GM12878 (cell line): ENCODE data around the gene MTHFD2. TPM values are rescaled to one million over a fixed set of nuclear protein-coding genes. Genes with fewer than 3 reads are reported as not detected.
A peak's percentile ranks its signal among the peaks of the same experiment; 100 is the strongest.

Experiments
- ATAC-seq: fragments of 200-7000 bp; cut with Tn5 transposase; 3 replicates; pipeline ENCODE4 v1.9.1; 2020; ENCODE audit warnings: mild to moderate bottlenecking, moderate library complexity
- BruUV-seq: library from RNA; stranded (reverse); fragments of 400-500 nt; replicated peaks from 2 replicates; lab custom pipeline; 2021; lab: Mats Ljungman, UMichigan
- CTCF ChIA-PET: fragments of 300-600 bp; sonication (Branson Sonifier 250); formaldehyde crosslinking; extraction: SDS; loops from one replicate; lab custom pipeline; 2021; ENCODE audit warnings: inconsistent platforms; lab: Yijun Ruan, JAX
- POLR2A ChIA-PET: fragments of 350-600 bp; formaldehyde crosslinking; extraction: SDS; loops from one replicate; lab custom pipeline; 2021; ENCODE audit warnings: inconsistent platforms; lab: Charles Lee
- RAD21 ChIA-PET: fragments of 300-600 bp; sonication (Branson Sonifier 250); formaldehyde crosslinking; loops from one replicate; lab custom pipeline; 2023; ENCODE audit warnings: antibody characterized with exemption; ENCODE audit not compliant: unreplicated experiment; lab: Charles Lee
- SMC1A ChIA-PET: fragments of 300-600 bp; sonication (Branson Sonifier 250); formaldehyde crosslinking; loops from one replicate; lab custom pipeline; 2023; ENCODE audit not compliant: unreplicated experiment, uncharacterized antibody; lab: Charles Lee
- DNase-seq: peaks from one replicate; pipeline ENCODE4 v3.0.0-alpha.2; 2011; ENCODE audit warnings: low read depth, low spot score
- FAIRE-seq: peaks from 3 replicates; lab custom pipeline; 2011; peaks lifted over from hg19 to GRCh38; lab: Jason Lieb, UNC
- H2AFZ ChIP-seq: 2 replicates; pipeline ENCODE4 v1.6.0; 2011; ENCODE audit warnings: low read depth, low read length, control low read depth; ENCODE audit not compliant: control insufficient read depth
- H3K27ac ChIP-seq: 2 replicates; pipeline ENCODE4 v1.5.1; 2011; ENCODE audit warnings: control low read depth; ENCODE audit not compliant: control insufficient read depth, insufficient read depth
- H3K27me3 ChIP-seq, 2 experiments: replicated peaks in 1 of 2; 2 replicates each; pipeline versions ENCODE4 v1.6.0 to v1.6.1; 2011; ENCODE audit warnings: low read length in 1 of 2; ENCODE audit not compliant: control insufficient read depth in 2 of 2, insufficient read depth in 2 of 2
- H3K36me3 ChIP-seq, 2 experiments: 2 replicates each; pipeline ENCODE4 v1.5.1; 2011; ENCODE audit warnings: low read length in 1 of 2; ENCODE audit not compliant: control insufficient read depth in 2 of 2, insufficient read depth in 2 of 2
- H3K4me1 ChIP-seq: 2 replicates; pipeline ENCODE4 v1.6.1; 2011; ENCODE audit warnings: mild to moderate bottlenecking, low read length, moderate library complexity, mixed read lengths; ENCODE audit not compliant: control insufficient read depth, insufficient read depth
- H3K4me2 ChIP-seq: 2 replicates; pipeline ENCODE4 v1.6.0; 2011; ENCODE audit warnings: control low read depth; ENCODE audit not compliant: control insufficient read depth, insufficient read depth
- H3K4me3 ChIP-seq: fragments of 200-600 bp; sonication (generic); 2 replicates; pipeline ENCODE4 v1.5.1; 2016
- H3K79me2 ChIP-seq: 2 replicates; pipeline ENCODE4 v1.6.0; 2011; ENCODE audit warnings: low read length; ENCODE audit not compliant: control insufficient read depth, insufficient read depth
- H3K9ac ChIP-seq: 2 replicates; pipeline ENCODE4 v1.8.0; 2011; ENCODE audit warnings: low read length, control low read depth, mixed read lengths; ENCODE audit not compliant: control insufficient read depth, insufficient read depth
- H3K9me3 ChIP-seq: replicated peaks from 3 replicates; pipeline ENCODE4 v1.5.1; 2011; ENCODE audit warnings: mild to moderate bottlenecking, low read length; ENCODE audit not compliant: control insufficient read depth, insufficient read depth
- H4K20me1 ChIP-seq: 2 replicates; pipeline ENCODE4 v1.6.0; 2011; ENCODE audit not compliant: control insufficient read depth, insufficient read depth
- CREM ChIP-seq: IDR thresholded peaks from 2 replicates; pipeline ENCODE4 v1.6.1; 2014; ENCODE audit warnings: antibody characterized with exemption, low read depth
- CUX1 ChIP-seq: IDR thresholded peaks from 2 replicates; pipeline ENCODE4 v1.6.1; 2012; ENCODE audit warnings: improper control_type of control experiment, low read depth, low read length; ENCODE audit not compliant: insufficient replicate concordance
- ESRRA ChIP-seq: IDR thresholded peaks from 2 replicates; pipeline ENCODE4 v1.6.1; 2012; ENCODE audit warnings: mild to moderate bottlenecking, low read length, improper control_type of control experiment
- POLR2AphosphoS5 ChIP-seq: IDR thresholded peaks from 2 replicates; pipeline ENCODE4 v1.6.1; 2011; ENCODE audit warnings: mild to moderate bottlenecking, low read length, inconsistent platforms
- WRNIP1 ChIP-seq: IDR thresholded peaks from 2 replicates; pipeline ENCODE4 v1.6.1; 2011; ENCODE audit warnings: low read depth, low read length, improper control_type of control experiment, borderline replicate concordance
- WGBS: methylation state at CpG from one replicate; pipeline ENCODE4 v1.1.6; 2016; ENCODE audit warnings: low lambda C conversion rate; ENCODE audit not compliant: insufficient replicate concordance, insufficient coverage; ENCODE audit errors: missing lambda C conversion rate; 5-methylcytosine and 5-hydroxymethylcytosine counted together
- in situ Hi-C: fragments of 300-500 bp; cut with MboI; formaldehyde crosslinking; loops from 9 replicates; pipeline ENCODE4 v1.14.3; 2018; ENCODE audit warnings: mixed read lengths
- intact Hi-C: fragments of 100-400 bp; cut with micrococcal nuclease; formaldehyde crosslinking; loops from one replicate; pipeline ENCODE4 v1.14.2; 2022; ENCODE audit not compliant: unreplicated experiment
- polyA plus RNA-seq, 11 experiments: library from polyadenylated mRNA; depleted of rRNA in 4 of 11; unstranded in 6 of 11; stranded (reverse) in 5 of 11; fragments of >200 nt; fragmentation: Nextera tagmentation in 4 of 11; fragmentation: Illumina TruSeq in 1 of 11; extraction: Ambion mirVana in 4 of 11; extraction: Trizol in 1 of 11; gene quantifications; 1 replicate in 1 of 11; 2 replicates in 10 of 11; pipeline versions ENCODE4 v1.2.1 to v1.2.3, GENCODE V29; 2011 to 2016; ENCODE audit warnings: inconsistent platforms in 2 of 11, missing spikeins in 2 of 11, low read depth in 1 of 11
- total RNA-seq, 4 experiments: library from RNA; depleted of rRNA in 3 of 4; stranded (reverse); fragments of >200 nt in 3 of 4; fragmentation: Illumina TruSeq in 1 of 4; extraction: Trizol in 1 of 4; gene quantifications; 2 replicates each; pipeline versions ENCODE4 v1.2.1 to v1.2.3, GENCODE V29; 2013 to 2021
- TF ChIP-seq, protein P1 (sequence below): fragments of 450-650 bp; IDR thresholded peaks from 2 replicates; pipeline ENCODE4 v1.6.1; 2016; ENCODE audit warnings: mild to moderate bottlenecking

Gene MTHFD2
- total and polyA plus RNA-seq, 10 of the 15 experiments (the other 5 are each of a cell fraction or from before 2014, with no cell fraction given): 128 to 292 (median 150) TPM

DNA sequence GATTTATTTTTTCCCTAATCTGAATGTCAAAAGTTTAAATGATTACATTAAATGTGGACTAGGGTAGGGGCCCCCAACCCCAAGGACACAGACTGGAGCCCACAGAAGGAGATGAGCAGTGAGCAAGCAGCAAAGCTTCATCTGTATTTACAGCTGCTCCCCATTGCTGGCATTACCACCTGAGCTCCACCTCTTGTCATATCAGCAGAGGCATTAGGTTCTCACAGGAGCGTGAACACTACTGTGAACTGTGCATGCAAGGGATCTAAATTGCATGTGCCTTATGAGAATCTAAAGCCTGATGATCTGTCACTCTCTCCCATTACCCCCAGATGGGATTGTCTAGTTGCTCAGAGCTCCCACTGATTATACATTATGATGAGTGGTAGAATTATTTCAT lies 23.5 kb upstream of the MTHFD2 start:
- Histone ChIP-seq H3K27ac (no peak overlapping the region), H3K36me3 (peaks cover 3 to 11% of the 10 kb centered on the region in 2 experiments; a peak in 3 of 4 replicates), H3K4me1 (peaks cover 10% of the 10 kb centered on the region), H2AFZ (no peak overlapping the region), H3K27me3 (no peaks in the 10 kb centered on the region), H3K9me3 (no peaks in the 10 kb centered on the region), H3K4me2 (peak overlapping the region; percentile 0; the same call in 1 of the 2 replicates), H3K9ac (no peak overlapping the region), H4K20me1 (no peaks in the 10 kb centered on the region; the same call in 1 of the 2 replicates), H3K4me3 (peak overlapping the region; percentile 29), H3K79me2 (peaks cover 69% of the 10 kb centered on the region)
- FAIRE-seq (no peak), DNase-seq (no peak), ATAC-seq (no peak)
- intact Hi-C loops: loop anchor here (1.0 kb wide), 1 partner anchor 29 kb away; no protein-coding TSS in a partner anchor
- SMC1A ChIA-PET: interaction anchor here (0.8 to 2.1 kb wide), 7 partner anchors 8 to 30 kb away, joined by 3 to 9 read pairs (median 4); partner anchors contain the start of gene MTHFD2
- no TSS peak for BruUV-seq
- CTCF ChIA-PET: interaction anchor here (0.6 to 2.0 kb wide), 5 partner anchors 10 to 160 kb away, joined by 3 to 9 read pairs (median 4); partner anchors contain the start of genes BOLA3 and MTHFD2
- in situ Hi-C loops: no loop called here
- POLR2A ChIA-PET: interaction anchor here (0.5 to 1.5 kb wide), 6 partner anchors 11 to 216 kb away, joined by 3 to 9 read pairs (median 4); partner anchors contain the start of gene MTHFD2
- RAD21 ChIA-PET: interaction anchor here (0.6 to 2.0 kb wide), 8 partner anchors 20 to 160 kb away, joined by 3 to 7 read pairs (median 3); partner anchors contain the start of gene MTHFD2
- WGBS: 6% methylated on average over 1 of the region's 1 CpG
- TF ChIP-seq, protein P1, sequence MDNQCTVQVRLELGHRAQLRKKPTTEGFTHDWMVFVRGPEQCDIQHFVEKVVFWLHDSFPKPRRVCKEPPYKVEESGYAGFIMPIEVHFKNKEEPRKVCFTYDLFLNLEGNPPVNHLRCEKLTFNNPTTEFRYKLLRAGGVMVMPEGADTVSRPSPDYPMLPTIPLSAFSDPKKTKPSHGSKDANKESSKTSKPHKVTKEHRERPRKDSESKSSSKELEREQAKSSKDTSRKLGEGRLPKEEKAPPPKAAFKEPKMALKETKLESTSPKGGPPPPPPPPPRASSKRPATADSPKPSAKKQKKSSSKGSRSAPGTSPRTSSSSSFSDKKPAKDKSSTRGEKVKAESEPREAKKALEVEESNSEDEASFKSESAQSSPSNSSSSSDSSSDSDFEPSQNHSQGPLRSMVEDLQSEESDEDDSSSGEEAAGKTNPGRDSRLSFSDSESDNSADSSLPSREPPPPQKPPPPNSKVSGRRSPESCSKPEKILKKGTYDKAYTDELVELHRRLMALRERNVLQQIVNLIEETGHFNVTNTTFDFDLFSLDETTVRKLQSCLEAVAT: no peak
- TF ChIP-seq WRNIP1: no peak
- TF ChIP-seq CREM: no peak
- TF ChIP-seq CUX1: no peak
- TF ChIP-seq POLR2AphosphoS5: 0 out of 2 replicates have a peak, but pooled peaks have one; percentile 40
- TF ChIP-seq ESRRA: no peak
- TF ChIP-seq, all 136 proteins: peak for 1
